Right ventricle myocardium superior (tissue), 1 donor: Measurements from ENCODE around the gene NUPR1. TPM values are rescaled to one million over a fixed set of nuclear protein-coding genes. Genes with fewer than 3 reads are reported as not detected.
A peak's percentile ranks its signal among the peaks of the same experiment; 100 is the strongest.
"Not testable (repeated sequence)": the region's sequence is repeated elsewhere in the genome, so short reads cannot be mapped to it uniquely, and the experiment has no call there.

ENCODE experiments used
- ATAC-seq: fragments of 200-7000 bp; cut with Tn5 transposase; one replicate; pipeline ENCODE4 v1.9.1; 2020; ENCODE audit warnings: mild to moderate bottlenecking; ENCODE audit not compliant: poor library complexity
- DNase-seq: peaks from one replicate; pipeline ENCODE4 v3.0.0-alpha.2; 2020
- intact Hi-C: fragments of 100-400 bp; cut with DNase I; formaldehyde crosslinking; loops from one replicate; pipeline ENCODE4 v1.11.2; 2022
- total RNA-seq: library from RNA; stranded (reverse); fragmentation: NEBNext Ultra II Directional; extraction: Animal tissue kit (Norgen Biotek cat#: 25700); gene quantifications from one replicate; pipeline ENCODE4 v1.2.1, GENCODE V29; 2021
- donor health status: DM: no; HTN: yes; CAD: no; lungs with severe emphysema.

The NUPR1 gene
- total RNA-seq, 1 donor from 2014 or later, result 47.3 TPM

DNA sequence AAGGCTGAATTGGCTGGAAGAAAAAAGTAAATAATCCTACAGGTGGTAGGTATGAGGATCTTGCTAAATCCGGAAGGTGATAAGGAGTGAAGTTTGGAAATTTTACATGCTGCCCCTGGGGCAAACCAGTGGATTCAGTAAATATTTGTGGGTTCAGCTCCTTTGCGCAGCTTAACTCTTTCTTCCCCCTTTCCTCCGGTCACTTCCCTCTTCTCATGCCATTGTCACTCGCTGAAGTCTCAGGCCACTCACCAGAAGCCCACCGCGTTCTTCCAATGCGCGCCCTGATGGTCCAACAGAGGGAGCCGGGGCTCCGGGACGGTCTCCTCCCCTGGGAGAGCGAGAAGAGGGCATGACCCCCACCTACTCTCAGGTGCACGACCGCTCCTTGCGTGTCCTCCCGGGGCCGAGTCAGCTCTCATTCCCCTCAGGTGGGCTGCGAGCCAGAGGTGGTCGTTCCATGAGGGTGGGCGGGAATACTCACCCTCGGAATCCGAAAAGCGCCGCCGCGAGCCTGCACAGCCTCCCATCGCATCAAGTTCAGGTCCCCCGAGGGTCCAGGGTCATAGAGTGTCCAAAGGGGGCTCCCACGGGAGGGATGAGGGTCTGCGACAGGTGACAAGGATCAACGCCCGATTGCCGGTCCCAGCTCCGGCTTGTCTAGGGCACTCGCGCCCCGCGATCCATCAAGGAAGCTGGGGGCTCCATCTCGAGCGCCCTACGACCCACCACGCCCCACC is 47.4 kb downstream of the NUPR1 start:
- DNase-seq (peak; percentile 66), ATAC-seq (peak; percentile 67)
- intact Hi-C loops, result loop anchor here (5.0 kb wide), 2 partner anchors 46 to 61 kb away; partner anchors contain the start of genes NUPR1 and SGF29

DNA sequence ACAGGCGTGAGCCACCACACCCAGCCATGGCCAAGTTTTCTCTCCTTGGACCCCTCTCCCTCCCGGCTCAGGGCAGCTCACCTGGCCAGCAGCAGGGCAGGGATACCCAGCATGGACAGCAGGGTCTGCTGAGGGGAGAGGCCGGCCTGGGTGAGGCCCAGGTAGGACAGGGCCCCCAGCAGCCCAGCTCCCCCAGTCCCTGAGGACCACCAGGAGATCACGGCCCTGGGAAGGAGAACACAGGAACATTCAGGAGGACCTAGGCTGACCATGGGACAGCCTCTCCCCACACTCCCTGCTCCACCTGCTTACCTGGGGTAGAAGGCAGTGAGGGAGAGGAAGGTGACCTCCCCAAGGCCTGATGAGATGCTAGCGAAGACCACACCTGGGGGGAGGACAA is 52.5 kb downstream of the NUPR1 start:
- intact Hi-C loops, result no loop called here
- no peak for ATAC-seq
- DNase-seq, result no peak

DNA sequence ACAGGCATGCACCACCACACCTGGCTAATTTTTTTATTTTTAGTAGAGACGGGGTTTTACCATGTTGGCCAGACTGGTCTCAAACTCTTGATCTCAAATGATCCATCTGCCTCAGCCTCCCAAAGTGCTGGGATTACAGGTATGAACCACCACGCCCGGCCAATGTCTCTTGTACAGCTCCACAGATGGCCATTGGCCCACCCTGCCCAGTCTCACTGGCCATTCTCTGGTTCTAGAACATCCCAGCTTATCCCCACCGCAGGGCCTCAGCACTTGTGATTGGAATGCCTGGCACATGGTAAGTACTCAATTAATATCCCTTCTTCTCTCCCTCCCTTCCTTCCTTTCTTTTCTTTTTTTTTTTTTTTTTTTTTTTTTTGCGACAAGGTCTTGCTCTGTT is 55.4 kb downstream of the NUPR1 start:
- intact Hi-C loops, ATAC-seq, DNase-seq: not testable (repeated sequence)

Other genes starting within 250 kb of the NUPR1 start
- 2.0 TPM for gene SBK1, start 246.4 kb downstream of the NUPR1 start, total RNA-seq
- gene NPIPB6, start 175.5 kb downstream of the NUPR1 start, total RNA-seq, result 0.48 TPM
- 24.7 TPM for gene EIF3CL, start 135.1 kb downstream of the NUPR1 start, total RNA-seq
- gene NPIPB7, start 66.6 kb downstream of the NUPR1 start, total RNA-seq, result not detected
- 11.5 TPM for gene CLN3, start 46.9 kb downstream of the NUPR1 start, total RNA-seq
- gene APOBR, start 44.3 kb downstream of the NUPR1 start, total RNA-seq, result 0.48 TPM
- not detected for gene IL27, start 32.1 kb downstream of the NUPR1 start, total RNA-seq
- 13.2 TPM for gene SGF29, start 14.9 kb upstream of the NUPR1 start, total RNA-seq
- 1.0 TPM for gene SULT1A2, start 58.1 kb upstream of the NUPR1 start, total RNA-seq
- 13.1 TPM for gene SULT1A1, start 71.1 kb upstream of the NUPR1 start, total RNA-seq
- not detected for gene NPIPB8, start 99.1 kb upstream of the NUPR1 start, total RNA-seq
- 378 TPM for gene EIF3C, start 172.5 kb upstream of the NUPR1 start, total RNA-seq
- gene NPIPB9, start 212.8 kb upstream of the NUPR1 start, total RNA-seq, result 0.19 TPM